GM19467 (cell line): ENCODE data around the gene PRDX1.

Source experiments
- ATAC-seq: cut with Tn5 transposase; IDR thresholded peaks from one replicate; pipeline ENCODE4 v1.9.1; 2021; ENCODE audit warnings: mild to moderate bottlenecking, moderate library complexity; ENCODE audit not compliant: unreplicated experiment

PRDX1 gene

DNA sequence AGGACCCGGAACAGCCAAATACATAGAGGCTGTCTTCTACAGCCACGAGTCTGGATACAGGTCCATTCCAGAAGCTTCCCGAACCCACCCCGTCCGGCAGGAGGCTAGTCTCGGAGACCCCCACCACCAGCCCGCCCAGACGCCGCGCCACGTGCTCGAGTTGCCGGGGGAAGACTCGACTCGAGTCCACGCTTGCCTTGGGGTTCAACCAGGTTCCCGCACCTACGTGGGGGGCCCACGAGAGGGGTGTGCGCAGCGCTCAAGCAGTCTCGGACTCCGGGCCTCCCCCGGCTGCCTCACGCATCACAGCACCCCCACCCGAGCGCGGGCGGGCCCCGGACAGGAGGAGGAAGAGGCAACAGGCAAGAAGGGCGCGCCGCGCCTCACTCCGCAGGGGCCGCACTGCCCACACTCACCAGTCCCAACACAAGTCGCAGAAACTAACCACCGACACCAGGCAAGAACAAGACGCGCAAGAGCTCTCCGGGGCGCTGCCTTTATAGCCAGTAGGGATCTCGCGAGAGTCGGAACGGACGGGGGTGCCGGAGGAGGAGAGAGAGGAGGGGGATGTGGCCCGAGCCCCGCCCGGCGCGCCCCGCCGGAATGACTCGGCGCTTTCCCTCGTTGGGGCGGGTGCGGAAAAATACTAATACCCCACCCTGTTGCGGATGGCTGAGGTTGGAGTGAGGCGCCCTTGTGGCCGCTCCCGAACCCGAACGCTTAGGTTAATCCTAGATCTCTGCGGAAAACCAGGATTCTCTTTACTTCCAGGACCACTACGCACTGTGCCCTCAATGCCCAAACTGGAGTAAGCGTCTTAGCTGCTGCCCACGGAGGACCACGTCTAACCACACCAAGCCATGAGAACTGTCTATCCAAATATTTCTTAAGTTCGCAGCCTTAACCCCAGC, at the start of gene PRDX1:
Gene PRDX1, minus strand, starts transcription at position 472 of the 911 bp plus-strand sequence. CDS start 2,841 bp downstream, outside the sequence.
- ATAC-seq, result peak; percentile 81

DNA sequence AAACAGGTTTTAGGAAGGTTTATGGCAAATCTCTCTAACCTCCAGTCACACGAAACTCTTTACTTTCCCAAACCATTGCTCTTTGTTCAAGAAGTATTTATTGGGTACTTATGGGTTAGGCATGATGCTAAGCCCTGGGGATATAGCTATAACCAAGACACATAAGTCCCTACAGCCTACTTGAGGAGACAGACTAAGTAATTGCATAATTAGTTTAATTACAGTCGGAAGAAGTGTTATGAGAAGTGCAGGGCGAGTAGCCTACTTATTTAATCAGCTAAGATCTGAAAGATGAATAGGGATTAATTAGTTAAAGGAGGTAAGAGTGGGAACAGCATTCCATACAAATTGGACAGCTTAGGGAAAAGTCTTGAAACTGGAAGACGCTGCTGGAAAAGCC, 48.9 kb upstream of the PRDX1 start:
- no peak for ATAC-seq

DNA sequence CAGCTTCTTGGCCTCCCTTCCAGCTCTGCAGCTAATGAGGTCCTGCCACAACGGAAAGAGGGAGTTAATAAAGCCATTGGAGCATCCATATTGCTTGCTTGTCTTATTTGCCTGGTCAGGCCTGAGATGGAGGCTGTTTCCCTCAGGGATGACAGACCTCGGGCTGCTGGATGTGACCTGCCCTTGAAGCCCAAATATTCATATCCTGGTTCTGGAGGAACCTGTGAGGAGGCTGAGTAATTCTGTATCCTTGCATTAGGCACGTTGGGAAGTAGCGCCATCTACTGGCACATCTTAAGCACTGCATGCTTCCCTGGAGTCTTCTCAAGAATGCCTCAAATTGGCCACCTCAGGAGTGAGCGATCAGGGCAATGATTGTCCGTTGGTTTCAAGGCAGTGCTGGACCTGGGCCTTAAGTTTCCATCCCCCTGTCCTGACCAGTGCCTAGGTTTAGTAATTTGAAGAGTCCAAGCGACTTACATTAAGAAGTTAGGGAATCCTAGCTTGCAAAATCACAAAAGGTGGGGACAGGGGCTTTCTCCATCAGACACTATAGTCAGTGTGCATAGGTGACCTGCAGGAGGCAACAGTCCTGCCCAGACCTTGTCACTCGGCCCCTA, 48.4 kb upstream of the PRDX1 start:
- ATAC-seq, result no peak

DNA sequence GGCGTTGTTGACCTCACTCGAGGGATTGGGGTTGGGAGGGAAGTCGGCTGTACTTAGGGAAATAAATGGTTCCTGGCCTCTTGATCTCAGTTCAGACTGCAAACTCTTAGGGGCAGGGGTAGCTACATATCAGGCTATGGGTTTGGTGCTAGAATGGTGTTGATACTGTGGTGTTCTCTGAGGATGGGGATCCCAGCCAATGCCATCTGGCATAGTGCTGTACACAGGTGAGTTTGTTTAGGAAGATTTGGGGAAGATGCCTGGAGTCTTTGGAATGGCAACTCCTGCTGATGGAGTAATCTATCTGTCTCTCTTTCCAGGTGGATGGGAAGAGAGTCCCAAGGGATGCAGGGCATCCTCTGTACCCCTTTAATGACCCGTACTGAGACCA, 47.9 kb upstream of the PRDX1 start:
- ATAC-seq, result no peak

DNA sequence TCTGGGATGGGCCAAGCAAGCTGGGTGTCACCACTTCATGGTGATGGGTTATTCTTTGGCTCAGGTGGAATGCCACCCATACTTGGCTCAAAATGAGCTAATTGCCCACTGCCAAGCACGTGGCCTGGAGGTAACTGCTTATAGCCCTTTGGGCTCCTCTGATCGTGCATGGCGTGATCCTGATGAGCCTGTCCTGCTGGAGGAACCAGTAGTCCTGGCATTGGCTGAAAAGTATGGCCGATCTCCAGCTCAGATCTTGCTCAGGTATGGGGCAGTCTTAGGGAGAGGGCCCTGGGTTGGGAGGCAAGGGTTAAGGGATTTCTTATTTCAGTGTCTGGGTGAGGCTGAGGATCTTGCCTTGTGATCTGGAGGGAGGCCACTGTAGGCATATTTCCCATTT, 46.7 kb upstream of the PRDX1 start:
- ATAC-seq, result no peak

DNA sequence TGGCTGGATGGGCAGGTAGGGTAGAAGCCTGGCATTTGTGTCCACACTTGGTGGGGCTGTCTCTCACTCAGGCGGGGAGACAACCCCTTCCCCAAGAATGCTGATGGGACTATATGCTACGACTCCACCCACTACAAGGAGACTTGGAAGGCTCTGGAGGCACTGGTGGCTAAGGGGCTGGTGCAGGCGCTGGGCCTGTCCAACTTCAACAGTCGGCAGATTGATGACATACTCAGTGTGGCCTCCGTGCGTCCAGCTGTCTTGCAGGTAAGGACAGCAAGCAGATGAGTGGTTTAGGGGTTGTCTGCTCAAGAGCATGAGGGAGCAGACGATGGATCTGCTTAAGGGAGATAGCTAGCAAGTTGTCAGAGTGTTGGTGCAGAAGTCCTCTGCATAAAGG, 46.2 kb upstream of the PRDX1 start:
- no peak for ATAC-seq

DNA sequence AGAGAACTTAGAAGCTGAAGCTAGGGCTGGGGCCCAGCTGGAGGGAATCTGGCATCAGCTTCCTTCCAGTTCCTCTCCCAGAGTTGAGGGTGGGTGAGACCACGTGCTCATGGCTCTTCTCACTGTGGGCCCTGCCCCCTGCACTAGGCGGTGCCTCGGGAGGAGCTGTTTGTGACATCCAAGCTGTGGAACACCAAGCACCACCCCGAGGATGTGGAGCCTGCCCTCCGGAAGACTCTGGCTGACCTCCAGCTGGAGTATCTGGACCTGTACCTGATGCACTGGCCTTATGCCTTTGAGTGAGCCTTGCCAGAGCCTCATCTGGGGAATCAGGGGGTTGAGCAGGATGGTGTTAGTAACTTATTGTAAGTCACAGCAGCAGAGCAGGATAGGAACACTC, 45.0 kb upstream of the PRDX1 start:
- ATAC-seq, result no peak

DNA sequence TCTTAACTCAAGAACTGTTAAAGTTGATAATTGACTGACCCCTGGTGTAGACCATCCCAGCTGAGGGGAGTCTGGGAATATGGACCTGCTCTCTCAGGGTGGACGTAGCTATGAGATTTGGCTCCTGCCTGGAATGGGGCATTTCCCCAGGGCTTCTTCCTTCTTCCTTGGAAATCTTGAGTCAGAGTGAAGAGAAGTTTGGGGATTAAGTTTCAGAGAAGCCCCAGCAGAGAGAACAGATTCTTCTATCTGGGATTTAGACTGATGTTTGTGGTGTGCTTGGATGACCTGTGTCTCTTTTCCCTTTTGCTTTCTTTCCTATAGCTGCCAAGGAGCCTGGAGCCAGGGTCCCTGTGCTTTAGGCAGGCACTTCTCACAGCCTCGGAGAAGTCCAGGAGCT, 42.2 kb upstream of the PRDX1 start:
- ATAC-seq, result no peak

DNA sequence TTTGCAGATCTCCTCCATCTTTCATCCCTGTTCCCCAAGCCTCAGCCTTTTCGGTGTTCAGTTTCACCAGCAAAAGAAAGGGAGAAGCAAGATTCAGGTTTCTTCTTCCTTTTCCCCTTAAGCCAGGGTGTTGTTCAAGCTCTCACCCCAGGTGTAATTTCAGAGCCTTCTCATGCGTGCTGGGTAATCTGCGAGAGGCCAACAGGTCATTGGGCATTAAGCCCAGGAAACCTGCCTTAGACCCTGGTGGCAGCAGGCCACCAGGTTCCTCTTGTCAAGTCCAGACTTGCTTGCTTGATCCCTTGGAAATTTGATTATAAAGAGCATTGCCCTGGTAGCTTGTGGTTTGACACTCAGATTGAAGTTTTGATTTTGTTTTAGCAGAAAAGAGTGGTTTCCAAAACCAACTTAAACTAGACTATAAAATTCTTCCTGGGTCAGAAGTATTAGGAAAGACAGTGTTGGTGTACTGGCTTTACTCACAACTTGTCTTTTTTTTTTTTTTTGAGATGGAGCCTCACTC, 35.8 kb upstream of the PRDX1 start:
- ATAC-seq, result no peak

DNA sequence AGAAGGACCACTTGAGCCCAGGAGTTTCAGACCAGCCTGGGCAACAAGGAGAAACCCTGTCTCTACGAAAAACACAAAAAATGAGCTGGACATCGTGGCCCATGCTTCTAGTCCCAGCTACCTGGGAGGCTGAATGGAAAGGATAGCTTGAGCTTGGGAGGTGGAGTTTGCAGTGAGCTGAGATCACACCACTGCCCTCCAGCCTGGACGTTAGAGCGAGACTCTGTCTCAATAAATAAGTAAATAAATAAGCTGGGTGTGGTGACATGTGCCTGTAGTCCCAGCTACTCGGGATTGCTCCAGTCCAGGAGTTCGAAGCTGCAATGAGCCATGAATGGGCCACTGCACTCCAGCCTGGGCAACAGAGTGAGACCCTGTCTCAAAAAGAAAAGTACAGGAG, 32.5 kb upstream of the PRDX1 start:
- no peak for ATAC-seq

DNA sequence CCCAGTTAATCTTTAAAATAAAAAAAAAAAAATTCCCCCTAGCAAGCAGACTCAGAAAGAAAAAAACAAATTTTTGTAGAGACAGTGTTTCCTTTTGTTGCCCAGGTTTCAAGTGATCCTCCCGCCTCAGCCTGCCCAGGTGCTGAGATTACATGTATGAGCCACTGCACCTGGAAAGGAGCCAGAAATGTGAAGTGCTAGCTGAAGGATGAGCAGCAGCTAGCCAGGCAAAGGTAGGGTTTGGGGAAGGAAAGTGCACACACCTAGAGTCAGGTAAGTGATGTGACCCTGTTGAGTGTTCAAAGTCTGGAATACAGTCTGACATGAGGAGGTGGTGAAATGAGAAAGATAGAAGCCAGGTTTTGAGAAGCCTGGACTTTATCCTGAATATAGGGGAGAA, 30.6 kb upstream of the PRDX1 start:
- ATAC-seq, result no peak

DNA sequence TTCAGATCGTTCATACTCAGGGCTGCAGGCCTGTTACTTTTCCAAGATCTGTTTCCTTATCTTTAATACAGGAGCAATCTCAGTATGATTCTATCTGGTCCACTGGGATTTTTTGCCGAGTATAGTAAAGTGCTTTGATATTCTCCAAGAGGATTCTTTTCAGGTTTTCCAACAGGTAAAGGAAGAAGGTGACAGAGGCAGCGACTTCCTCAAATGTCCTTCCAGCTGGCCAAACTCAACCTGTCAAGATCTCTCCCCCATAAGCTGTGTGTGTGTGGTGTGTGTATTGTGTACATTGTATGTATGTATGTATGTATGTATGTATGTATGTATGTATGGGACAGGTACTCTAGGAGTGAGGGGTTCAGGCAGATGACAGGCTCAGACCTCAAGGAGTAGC, 30.0 kb upstream of the PRDX1 start:
- no peak for ATAC-seq

DNA sequence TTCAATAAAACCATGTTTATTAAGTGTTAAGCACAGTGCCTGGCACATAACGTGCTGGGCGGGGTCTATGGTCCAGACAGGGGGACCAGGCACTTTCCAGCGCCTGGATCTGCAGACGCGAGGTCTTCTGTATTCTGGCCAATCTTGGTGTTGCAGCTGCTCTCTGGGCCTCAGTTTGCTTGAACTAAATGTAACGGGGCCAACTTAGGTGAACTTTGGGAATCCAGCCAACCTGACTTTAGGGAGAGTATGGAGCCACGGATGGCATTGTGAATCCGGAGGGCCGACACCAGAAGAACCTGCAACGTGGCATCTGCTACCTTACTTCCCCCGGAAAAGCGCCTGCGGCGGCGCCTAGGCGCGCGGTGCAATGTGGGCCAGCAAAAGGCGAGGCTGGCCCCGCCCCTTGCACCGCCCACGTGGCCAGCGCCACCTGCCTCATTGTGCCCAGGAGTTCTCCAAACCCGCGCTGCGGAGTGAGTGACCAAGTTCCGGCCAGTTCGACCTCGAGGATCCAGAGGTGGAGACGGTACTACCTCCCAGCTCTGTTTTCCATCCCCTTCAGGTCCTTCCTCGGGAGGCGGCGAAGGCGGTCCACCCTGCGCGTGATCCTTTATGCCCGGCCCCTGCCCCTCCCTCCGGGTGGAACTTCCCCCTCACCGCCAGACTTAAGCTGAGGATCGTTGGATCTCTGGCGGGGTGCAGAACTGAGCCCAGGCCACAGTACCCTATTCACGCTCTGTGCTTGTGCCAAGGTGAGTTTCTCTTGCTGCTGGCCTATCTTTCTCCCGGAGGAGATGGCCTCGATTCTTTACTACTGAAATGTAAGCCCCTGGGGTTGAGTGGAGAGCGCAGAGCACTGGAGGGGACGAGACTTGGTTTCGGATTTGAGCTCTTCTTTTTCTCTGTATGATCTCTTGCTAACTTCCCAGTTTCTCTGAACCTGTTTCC, 29.0 kb upstream of the PRDX1 start, which contains the start of gene AKR1A1:
Gene AKR1A1, plus strand, starts transcription at position 426 of the 951 bp plus-strand sequence. CDS start 10,969 bp downstream, outside the sequence.
- ATAC-seq, result peak; percentile 81

DNA sequence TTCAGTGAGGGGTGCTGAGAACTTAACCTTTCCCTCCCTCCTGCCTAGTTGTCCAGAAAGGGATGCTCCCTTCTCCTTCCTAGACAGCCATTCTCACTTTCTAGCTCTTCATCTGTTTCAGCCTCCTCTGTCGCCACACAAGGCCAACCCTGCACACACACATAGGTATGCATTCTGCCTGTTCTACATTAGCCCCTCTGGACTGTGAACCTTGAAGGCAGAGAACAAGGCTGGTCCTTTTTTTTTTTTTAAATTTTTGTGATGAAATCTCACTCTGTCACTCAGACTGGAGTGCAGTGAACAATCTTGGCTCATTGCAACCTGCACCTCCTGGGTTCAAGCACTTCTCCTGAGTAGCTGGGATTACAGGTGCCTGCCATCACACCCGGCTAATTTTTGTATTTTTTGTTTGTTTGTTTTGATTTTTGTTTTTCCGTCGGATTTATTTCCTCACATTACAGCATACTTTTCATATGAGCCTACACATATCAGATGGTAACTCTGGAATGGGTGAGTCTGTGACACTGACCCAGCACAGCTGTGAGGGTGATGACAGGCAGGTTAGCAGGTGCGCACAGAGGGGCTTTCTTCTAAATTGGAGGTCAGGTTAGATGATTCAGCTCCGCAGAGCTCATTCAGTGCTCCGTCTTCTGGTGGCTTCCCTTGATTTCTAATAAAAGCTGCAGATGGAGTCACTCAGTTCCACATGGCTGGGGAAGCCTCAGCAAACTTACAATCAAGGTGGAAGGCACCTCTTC, 24.0 kb upstream of the PRDX1 start:
- ATAC-seq, result no peak

DNA sequence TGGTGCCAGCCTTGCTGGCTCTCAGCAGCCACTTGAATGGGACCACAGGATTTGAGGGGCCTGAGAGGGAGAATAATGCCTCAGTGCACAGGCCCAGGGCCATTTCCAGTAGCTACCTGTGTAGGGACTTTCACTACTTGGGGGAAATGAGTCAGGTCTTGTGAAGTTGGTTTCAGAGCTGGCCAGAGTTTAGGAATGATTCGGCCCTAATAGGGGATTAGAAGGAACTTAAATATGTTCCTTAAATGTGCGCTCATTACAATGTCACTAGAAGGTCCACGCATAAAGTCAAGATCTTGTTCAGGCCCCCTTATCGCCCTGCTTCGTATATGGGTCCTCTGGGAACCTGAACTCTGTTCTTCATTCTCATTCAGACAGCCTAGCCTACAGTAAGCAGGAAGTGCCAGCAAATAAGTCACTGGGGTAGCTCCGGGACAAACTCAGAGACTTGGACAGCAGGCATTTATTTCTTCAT, 23.4 kb upstream of the PRDX1 start:
- ATAC-seq, result peak; percentile 43

DNA sequence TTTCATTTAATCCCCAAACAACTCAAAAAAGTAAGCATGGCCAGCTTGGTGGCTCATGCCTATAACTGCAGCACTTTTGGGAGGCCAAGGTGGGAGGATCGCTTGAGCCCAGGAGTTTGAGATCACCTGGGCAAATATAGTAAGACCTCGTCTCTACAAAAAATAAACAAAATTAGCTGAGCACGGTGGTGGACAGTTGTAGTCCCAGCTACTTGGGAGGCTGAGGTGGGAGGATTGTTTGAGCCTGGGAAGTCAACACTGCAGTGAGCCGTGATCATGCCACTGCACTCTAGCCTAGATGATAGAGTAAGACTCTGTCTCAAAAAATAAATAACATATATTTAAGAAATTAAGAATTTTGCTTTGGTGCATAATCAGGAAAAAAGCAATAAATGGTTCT, 22.8 kb upstream of the PRDX1 start:
- ATAC-seq, result no peak

DNA sequence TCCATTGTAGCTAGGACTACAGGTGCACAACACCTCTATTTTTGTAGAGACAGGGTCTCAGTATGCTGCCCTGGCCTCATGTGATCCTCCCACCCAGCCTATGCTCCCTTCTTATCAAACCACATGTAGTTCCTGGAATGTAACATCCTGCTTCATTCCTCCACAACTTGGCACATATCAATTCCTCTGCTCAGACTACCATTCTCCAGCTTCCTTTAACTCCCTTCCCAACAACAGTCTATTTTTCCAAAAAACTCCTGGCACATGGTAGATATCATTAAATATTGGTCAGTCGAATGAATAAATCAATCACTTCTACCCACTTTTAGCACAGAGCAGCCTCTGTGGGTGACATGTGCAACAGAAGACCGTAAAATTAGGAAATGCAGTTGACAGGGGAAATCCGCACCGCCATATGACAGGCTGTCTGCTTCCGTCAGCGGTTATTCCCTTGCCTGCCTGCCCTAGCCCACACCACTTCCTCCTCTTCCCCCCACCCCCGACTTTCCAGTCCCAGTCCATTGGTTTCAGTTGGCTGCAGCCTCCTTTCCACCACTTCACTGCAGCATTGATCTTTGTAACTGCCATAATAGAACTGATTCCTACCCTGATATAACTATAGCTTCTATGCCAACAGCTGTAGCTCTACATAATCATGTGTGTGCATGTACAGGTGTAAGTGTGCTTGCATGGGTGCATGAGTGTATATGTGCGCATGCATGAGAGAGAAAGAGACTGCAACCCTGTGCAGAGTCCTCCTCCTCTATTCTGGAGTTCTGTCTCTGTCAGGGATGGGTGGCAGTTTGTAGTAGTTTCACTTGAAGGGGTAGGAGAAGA, 22.1 kb upstream of the PRDX1 start:
- ATAC-seq, result peak; percentile 39

DNA sequence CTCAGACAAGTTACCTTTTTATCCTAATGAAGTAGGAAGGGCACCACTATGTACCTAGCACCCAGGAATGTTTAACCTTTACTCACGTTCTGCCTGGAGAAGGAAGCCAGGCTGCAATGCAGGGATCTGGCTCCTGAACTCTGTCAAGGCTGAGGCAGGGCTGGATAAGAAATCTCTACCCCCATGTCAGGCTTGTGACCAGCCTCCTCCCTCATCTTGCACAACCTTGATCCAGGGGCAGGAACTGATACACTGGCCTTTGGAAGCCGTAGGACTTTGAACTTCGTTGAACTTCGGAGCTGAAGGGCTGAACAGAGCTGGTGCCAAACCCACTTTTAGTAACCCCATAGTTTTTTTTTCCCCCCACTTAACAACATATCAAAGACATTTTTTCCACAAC, 20.9 kb upstream of the PRDX1 start:
- ATAC-seq, result no peak

DNA sequence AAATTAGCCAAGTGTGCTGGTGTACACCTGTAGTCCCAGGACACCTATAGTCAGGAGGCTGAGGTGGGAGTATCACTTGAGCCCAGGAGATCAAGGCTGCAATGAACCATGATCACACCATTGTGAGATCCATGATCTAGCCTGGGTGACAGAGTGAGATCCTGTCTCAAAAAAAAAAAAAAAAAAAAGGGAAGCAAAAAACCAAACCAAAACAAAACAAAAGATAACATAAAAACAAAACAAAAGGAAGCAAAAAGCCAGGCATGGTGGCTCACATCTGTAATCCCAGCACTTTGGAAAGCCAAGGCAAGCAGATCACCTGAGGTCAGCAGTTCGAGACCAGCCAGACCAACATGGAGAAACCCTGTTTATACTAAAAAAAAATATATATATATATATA, 19.5 kb upstream of the PRDX1 start:
- no peak for ATAC-seq
